KMS-11 (cell line): ENCODE results near the gene RTN1.

ENCODE experiments used
- H2AFZ ChIP-seq: fragments of 200-600 bp; sonication (generic); 2 replicates; pipeline ENCODE4 v1.6.1; 2016; ENCODE audit warnings: antibody characterized with exemption, mixed run types, low read depth
- H3K27ac ChIP-seq: fragments of 200-600 bp; sonication (generic); 2 replicates; pipeline ENCODE4 v1.6.1; 2016; ENCODE audit warnings: mild to moderate bottlenecking, mixed run types
- H3K27me3 ChIP-seq: fragments of 200-600 bp; sonication (generic); 2 replicates; pipeline ENCODE4 v1.6.1; 2017; ENCODE audit warnings: mild to moderate bottlenecking, low read depth, mixed run types, moderate library complexity; ENCODE audit not compliant: insufficient read depth
- H3K36me3 ChIP-seq: fragments of 200-600 bp; sonication (generic); 2 replicates; pipeline ENCODE4 v1.6.1; 2017; ENCODE audit warnings: mild to moderate bottlenecking, mixed run types; ENCODE audit not compliant: insufficient read depth
- H3K4me1 ChIP-seq: fragments of 200-600 bp; sonication (generic); 2 replicates; pipeline ENCODE4 v1.6.1; 2016; ENCODE audit warnings: mild to moderate bottlenecking, low read depth, mixed run types; ENCODE audit not compliant: poor library complexity, severe bottlenecking
- H3K4me2 ChIP-seq: fragments of 200-600 bp; sonication (generic); 2 replicates; pipeline ENCODE4 v1.7.0; 2016; ENCODE audit warnings: mild to moderate bottlenecking, mixed run types
- H3K4me3 ChIP-seq: fragments of 200-600 bp; sonication (generic); IDR thresholded peaks from 2 replicates; pipeline ENCODE4 v1.6.1; 2017; ENCODE audit warnings: low read depth, low read length, mixed read lengths; ENCODE audit not compliant: insufficient read depth
- H3K79me2 ChIP-seq: fragments of 200-600 bp; sonication (generic); 2 replicates; pipeline ENCODE4 v1.6.1; 2016; ENCODE audit warnings: low read depth, mixed run types; ENCODE audit not compliant: insufficient read depth
- H3K9ac ChIP-seq: fragments of 200-600 bp; sonication (generic); 2 replicates; pipeline ENCODE4 v1.6.1; 2016; ENCODE audit warnings: mild to moderate bottlenecking, mixed run types
- H4K20me1 ChIP-seq: fragments of 200-600 bp; sonication (generic); 2 replicates; pipeline ENCODE4 v1.6.1; 2016; ENCODE audit warnings: mild to moderate bottlenecking, mixed run types; ENCODE audit not compliant: insufficient read depth
- CTCF ChIP-seq: fragments of 200-600 bp; sonication (generic); conservative IDR thresholded peaks from 2 replicates; pipeline ENCODE4 v1.6.1; 2017; ENCODE audit warnings: low read depth, mild to moderate bottlenecking, antibody characterized with exemption, low read length, moderate library complexity, mixed read lengths

Gene RTN1

GRCh38 chr14:59819446-59820088, 51.0 kb downstream of the RTN1 start:
- Histone ChIP-seq H3K4me2 (no peak overlapping the region), H3K27me3 (no peaks in the 10 kb centered on the region), H3K9ac (no peak overlapping the region), H4K20me1 (no peaks in the 10 kb centered on the region), H3K4me3 (no peak overlapping the region), H3K4me1 (no peaks in the 10 kb centered on the region), H3K36me3 (no peaks in the 10 kb centered on the region), H3K79me2 (no peaks in the 10 kb centered on the region), H2AFZ (no peak overlapping the region), H3K27ac (no peak overlapping the region)
- no peak for TF ChIP-seq CTCF

- H3K9ac ChIP-seq, result no peak overlapping the region
- no peak overlapping the region for H3K27ac ChIP-seq
- no peak overlapping the region for H2AFZ ChIP-seq
- H3K4me2 ChIP-seq, result no peak overlapping the region
- no peaks in the 10 kb centered on the region for H3K36me3 ChIP-seq
- no peaks in the 10 kb centered on the region for H4K20me1 ChIP-seq
- no peaks in the 10 kb centered on the region for H3K4me1 ChIP-seq
- H3K27me3 ChIP-seq, result no peaks in the 10 kb centered on the region
- H3K4me3 ChIP-seq, result no peak overlapping the region
- TF ChIP-seq CTCF, result no peak
- H3K79me2 ChIP-seq, result no peaks in the 10 kb centered on the region
These were observed 53.6 kb downstream of the RTN1 start for GRCh38 chr14:59816941-59817340.

GRCh38 chr14:59814988-59815387, 55.6 kb downstream of the RTN1 start:
- no peaks in the 10 kb centered on the region for H3K4me1 ChIP-seq
- no peaks in the 10 kb centered on the region for H4K20me1 ChIP-seq
- no peak for TF ChIP-seq CTCF
- H3K27ac ChIP-seq, result no peak overlapping the region
- H3K9ac ChIP-seq, result no peak overlapping the region
- H3K4me3 ChIP-seq, result no peak overlapping the region
- no peak overlapping the region for H3K4me2 ChIP-seq
- H2AFZ ChIP-seq, result no peak overlapping the region
- H3K79me2 ChIP-seq, result no peaks in the 10 kb centered on the region
- no peaks in the 10 kb centered on the region for H3K27me3 ChIP-seq
- H3K36me3 ChIP-seq, result no peaks in the 10 kb centered on the region

GRCh38 chr14:59811815-59812214, 58.8 kb downstream of the RTN1 start:
- Histone ChIP-seq H3K27me3 (no peaks in the 10 kb centered on the region), H3K36me3 (no peaks in the 10 kb centered on the region), H3K79me2 (no peaks in the 10 kb centered on the region), H3K4me1 (no peaks in the 10 kb centered on the region), H3K27ac (no peak overlapping the region), H3K4me3 (no peak overlapping the region), H3K9ac (no peak overlapping the region), H3K4me2 (no peak overlapping the region), H2AFZ (no peak overlapping the region), H4K20me1 (no peaks in the 10 kb centered on the region)
- no peak for TF ChIP-seq CTCF
